ENCODE measurements around the gene SGK1.

The SGK1 gene

DNA sequence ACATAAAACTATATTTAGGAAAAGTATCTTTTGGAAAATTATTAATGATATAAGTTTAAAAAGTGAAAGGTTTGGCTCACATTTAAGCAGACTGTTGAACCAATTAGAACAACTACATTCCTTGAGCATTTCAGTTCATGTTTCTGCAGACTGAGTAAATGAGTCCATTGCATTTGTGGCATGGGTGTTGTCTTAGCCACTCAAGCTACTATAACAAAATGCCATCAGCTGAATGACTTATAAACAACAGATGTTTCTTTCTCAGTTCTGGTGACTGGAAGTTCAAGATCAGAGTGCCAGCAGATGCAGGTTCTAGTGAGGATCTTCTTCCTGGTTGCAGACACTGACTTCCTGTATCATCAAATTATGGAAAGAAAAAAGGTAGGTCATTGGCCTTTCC, 198.4 kb downstream of the SGK1 start:
- Histone ChIP-seq H3K4me3 (ENCODE audit: low read length) (no peak overlapping the region), H3K4me2 (ENCODE audit: low read length) (no peak overlapping the region), H4K20me1 (ENCODE audit: insufficient read depth, low read length) (no peaks in the 10 kb centered on the region), H3K36me3 (replicated peaks; ENCODE audit: low read depth, low read length) (no peaks in the 10 kb centered on the region), H3K79me2 (ENCODE audit: low read length) (no peaks in the 10 kb centered on the region), H3K9ac (ENCODE audit: low read length) (no peak overlapping the region), H2AFZ (ENCODE audit: low read depth, low read length) (no peak overlapping the region), H3K9me3 (ENCODE audit: insufficient read depth, low read length) (no peaks in the 10 kb centered on the region), H3K27ac (ENCODE audit: low read length) (no peak overlapping the region), H3K27me3 (ENCODE audit: low read depth, low read length) (no peaks in the 10 kb centered on the region), H3K4me1 (ENCODE audit: low read length) (0 out of 2 replicates have a peak, but pooled peaks cover 2% of the 10 kb centered on the region)
- TF ChIP-seq, protein P1, sequence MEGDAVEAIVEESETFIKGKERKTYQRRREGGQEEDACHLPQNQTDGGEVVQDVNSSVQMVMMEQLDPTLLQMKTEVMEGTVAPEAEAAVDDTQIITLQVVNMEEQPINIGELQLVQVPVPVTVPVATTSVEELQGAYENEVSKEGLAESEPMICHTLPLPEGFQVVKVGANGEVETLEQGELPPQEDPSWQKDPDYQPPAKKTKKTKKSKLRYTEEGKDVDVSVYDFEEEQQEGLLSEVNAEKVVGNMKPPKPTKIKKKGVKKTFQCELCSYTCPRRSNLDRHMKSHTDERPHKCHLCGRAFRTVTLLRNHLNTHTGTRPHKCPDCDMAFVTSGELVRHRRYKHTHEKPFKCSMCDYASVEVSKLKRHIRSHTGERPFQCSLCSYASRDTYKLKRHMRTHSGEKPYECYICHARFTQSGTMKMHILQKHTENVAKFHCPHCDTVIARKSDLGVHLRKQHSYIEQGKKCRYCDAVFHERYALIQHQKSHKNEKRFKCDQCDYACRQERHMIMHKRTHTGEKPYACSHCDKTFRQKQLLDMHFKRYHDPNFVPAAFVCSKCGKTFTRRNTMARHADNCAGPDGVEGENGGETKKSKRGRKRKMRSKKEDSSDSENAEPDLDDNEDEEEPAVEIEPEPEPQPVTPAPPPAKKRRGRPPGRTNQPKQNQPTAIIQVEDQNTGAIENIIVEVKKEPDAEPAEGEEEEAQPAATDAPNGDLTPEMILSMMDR (IDR thresholded peaks at IDR 0.05; ENCODE audit: low read depth, low read length) = no peak
- TF ChIP-seq EZH2phosphoT487 (IDR thresholded peaks at IDR 0.05; ENCODE audit: low read depth) = no peak
